HepG2 (cell line): Measurements from ENCODE around the gene CDH13. TPM values are rescaled to one million over a fixed set of nuclear protein-coding genes. Genes with fewer than 3 reads are reported as not detected.

Experiments
- ATM ChIP-seq: fragments of 450-650 bp; IDR thresholded peaks from 2 replicates; pipeline ENCODE4 v1.7.1; 2017; ENCODE audit warnings: mild to moderate bottlenecking, borderline replicate concordance
- GMEB2 ChIP-seq: IDR thresholded peaks from 2 replicates; pipeline ENCODE4 v1.6.1; 2016; ENCODE audit warnings: missing biosample characterization, missing genetic modification reagents, low read depth
- HDAC6 ChIP-seq: fragments of 200-600 bp; sonication (generic); IDR thresholded peaks from 2 replicates; pipeline ENCODE4 v1.7.0; 2017; ENCODE audit warnings: mild to moderate bottlenecking, antibody characterized with exemption, low read length, low read depth
- HNRNPK ChIP-seq: fragments of 200-400 bp; formaldehyde crosslinking; IDR thresholded peaks from 2 replicates; pipeline ENCODE4 v1.6.1; 2018; ENCODE audit warnings: low read length, low read depth, moderate library complexity, mild to moderate bottlenecking; ENCODE audit not compliant: poor library complexity, severe bottlenecking
- KLF16 ChIP-seq, 2 experiments: sonication (generic) in 1 of 2; formaldehyde crosslinking in 1 of 2; IDR thresholded peaks; 2 replicates each; pipeline versions ENCODE4 v1.6.1 to v1.8.0; 2016 to 2023; ENCODE audit warnings: missing genetic modification reagents in 2 of 2, missing compliant biosample characterization in 1 of 2
- MIER2 ChIP-seq: IDR thresholded peaks from 2 replicates; pipeline ENCODE4 v1.6.1; 2016; ENCODE audit warnings: missing biosample characterization, missing genetic modification reagents
- MTA1 ChIP-seq: sonication (generic); formaldehyde crosslinking; IDR thresholded peaks from 2 replicates; pipeline ENCODE4 v1.4.0; 2020; ENCODE audit warnings: missing genetic modification reagents, mild to moderate bottlenecking, borderline replicate concordance
- MYPOP ChIP-seq: sonication (generic); formaldehyde crosslinking; IDR thresholded peaks from 2 replicates; pipeline ENCODE4 v1.8.1; 2023; ENCODE audit warnings: mild to moderate bottlenecking, moderate library complexity, missing genetic modification reagents
- NBN ChIP-seq: fragments of 450-650 bp; conservative IDR thresholded peaks from 2 replicates; pipeline ENCODE4 v1.6.1; 2017
- NFKB2 ChIP-seq: sonication (generic); formaldehyde crosslinking; IDR thresholded peaks from 2 replicates; pipeline ENCODE4 v1.4.0; 2020; ENCODE audit warnings: missing genetic modification reagents, borderline replicate concordance
- NFYB ChIP-seq: sonication (generic); formaldehyde crosslinking; IDR thresholded peaks from 2 replicates; pipeline ENCODE4 v1.4.0; 2020; ENCODE audit warnings: missing genetic modification reagents
- PAWR ChIP-seq: sonication (generic); formaldehyde crosslinking; IDR thresholded peaks from 2 replicates; pipeline ENCODE4 v1.4.0; 2020; ENCODE audit warnings: missing genetic modification reagents, mild to moderate bottlenecking, borderline replicate concordance
- POLR2AphosphoS5 ChIP-seq: IDR thresholded peaks from 2 replicates; pipeline ENCODE4 v1.6.1; 2012; ENCODE audit warnings: low read depth, low read length
- ZC3H4 ChIP-seq: sonication (generic); formaldehyde crosslinking; IDR thresholded peaks from 2 replicates; pipeline ENCODE4 v1.4.0; 2020; ENCODE audit warnings: missing genetic modification reagents, borderline replicate concordance
- ZNF317 ChIP-seq: sonication (generic); formaldehyde crosslinking; IDR thresholded peaks from 2 replicates; pipeline ENCODE4 v1.5.0; 2020; ENCODE audit warnings: mild to moderate bottlenecking, missing genetic modification reagents
- ZNF350 ChIP-seq: sonication (generic); formaldehyde crosslinking; IDR thresholded peaks from 2 replicates; pipeline ENCODE4 v1.4.0; 2020; ENCODE audit warnings: mild to moderate bottlenecking, low read depth, missing genetic modification reagents, borderline replicate concordance
- ZNF570 ChIP-seq: sonication (generic); formaldehyde crosslinking; IDR thresholded peaks from 2 replicates; pipeline ENCODE4 v1.4.0; 2020; ENCODE audit warnings: mild to moderate bottlenecking, missing genetic modification reagents, borderline replicate concordance
- ZNF619 ChIP-seq: sonication (generic); formaldehyde crosslinking; IDR thresholded peaks from 2 replicates; pipeline ENCODE4 v1.4.0; 2020; ENCODE audit warnings: mild to moderate bottlenecking, missing genetic modification reagents
- polyA plus RNA-seq, 8 experiments: library from polyadenylated mRNA; depleted of rRNA in 3 of 8; stranded (reverse) in 7 of 8; unstranded in 1 of 8; fragments of >200 nt; fragmentation: Illumina TruSeq in 4 of 8; extraction: Trizol in 4 of 8; gene quantifications; 2 replicates each; pipeline versions ENCODE4 v1.2.1 to v1.2.3, GENCODE V29; 2011 to 2016; ENCODE audit warnings: low read depth in 4 of 8, missing spikeins in 1 of 8, mixed read lengths in 1 of 8; ENCODE audit not compliant: insufficient read depth in 1 of 8
- total RNA-seq, 5 experiments: library from RNA; depleted of rRNA; stranded (reverse); fragments of >200 nt; fragmentation: Illumina TruSeq; extraction: Trizol; gene quantifications; 2 replicates each; pipeline ENCODE4 v1.2.3, GENCODE V29; 2016; ENCODE audit warnings: low read depth in 1 of 5
- TF ChIP-seq, protein P1 (sequence below): IDR thresholded peaks from 2 replicates; pipeline ENCODE4 v1.6.1; 2016; ENCODE audit warnings: low read depth
- TF ChIP-seq, protein P2 (sequence below): sonication (generic); formaldehyde crosslinking; IDR thresholded peaks from 2 replicates; pipeline ENCODE4 v1.4.0; 2020; ENCODE audit warnings: missing genetic modification reagents
- TF ChIP-seq, protein P3 (sequence below): IDR thresholded peaks from 2 replicates; pipeline ENCODE4 v1.6.1; 2016; ENCODE audit warnings: missing genetic modification reagents, missing compliant biosample characterization

Gene CDH13
- total and polyA plus RNA-seq, 2 of the 13 experiments (the other 11 are each of a cell fraction or from before 2014, with no cell fraction given), result not detected

- TF ChIP-seq, protein P1, sequence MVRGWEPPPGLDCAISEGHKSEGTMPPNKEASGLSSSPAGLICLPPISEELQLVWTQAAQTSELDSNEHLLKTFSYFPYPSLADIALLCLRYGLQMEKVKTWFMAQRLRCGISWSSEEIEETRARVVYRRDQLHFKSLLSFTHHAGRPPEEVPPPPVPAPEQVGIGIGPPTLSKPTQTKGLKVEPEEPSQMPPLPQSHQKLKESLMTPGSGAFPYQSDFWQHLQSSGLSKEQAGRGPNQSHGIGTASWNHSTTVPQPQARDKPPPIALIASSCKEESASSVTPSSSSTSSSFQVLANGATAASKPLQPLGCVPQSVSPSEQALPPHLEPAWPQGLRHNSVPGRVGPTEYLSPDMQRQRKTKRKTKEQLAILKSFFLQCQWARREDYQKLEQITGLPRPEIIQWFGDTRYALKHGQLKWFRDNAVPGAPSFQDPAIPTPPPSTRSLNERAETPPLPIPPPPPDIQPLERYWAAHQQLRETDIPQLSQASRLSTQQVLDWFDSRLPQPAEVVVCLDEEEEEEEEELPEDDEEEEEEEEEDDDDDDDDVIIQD, result peak; percentile 34; the same call in 1 of the 2 replicates
- TF ChIP-seq NBN (no peak), NFKB2 (CRISPR knock-in tag) (no peak), MTA1 (CRISPR knock-in tag) (peak; percentile 72; the same call in 1 of the 2 replicates), KLF16 (CRISPR knock-in tag; IDR thresholded peaks at IDR 0.05) (no peak; a peak in 1 of 4 replicates), HDAC6 (no peak), MIER2 (CRISPR knock-in tag) (no peak), GMEB2 (CRISPR knock-in tag) (no peak), ZNF619 (CRISPR knock-in tag) (no peak), ZC3H4 (CRISPR knock-in tag) (no peak), POLR2AphosphoS5 (no peak), PAWR (CRISPR knock-in tag) (no peak), ZNF570 (CRISPR knock-in tag) (no peak), MYPOP (CRISPR knock-in tag) (0 out of 2 replicates have a peak, but pooled peaks have one; percentile 43), NFYB (CRISPR knock-in tag) (no peak), ATM (no peak), ZNF317 (CRISPR knock-in tag) (peak; percentile 40; the same call in 1 of the 2 replicates), ZNF350 (CRISPR knock-in tag) (peak; percentile 44; the same call in 1 of the 2 replicates), HNRNPK (no peak)
- TF ChIP-seq, protein P2, sequence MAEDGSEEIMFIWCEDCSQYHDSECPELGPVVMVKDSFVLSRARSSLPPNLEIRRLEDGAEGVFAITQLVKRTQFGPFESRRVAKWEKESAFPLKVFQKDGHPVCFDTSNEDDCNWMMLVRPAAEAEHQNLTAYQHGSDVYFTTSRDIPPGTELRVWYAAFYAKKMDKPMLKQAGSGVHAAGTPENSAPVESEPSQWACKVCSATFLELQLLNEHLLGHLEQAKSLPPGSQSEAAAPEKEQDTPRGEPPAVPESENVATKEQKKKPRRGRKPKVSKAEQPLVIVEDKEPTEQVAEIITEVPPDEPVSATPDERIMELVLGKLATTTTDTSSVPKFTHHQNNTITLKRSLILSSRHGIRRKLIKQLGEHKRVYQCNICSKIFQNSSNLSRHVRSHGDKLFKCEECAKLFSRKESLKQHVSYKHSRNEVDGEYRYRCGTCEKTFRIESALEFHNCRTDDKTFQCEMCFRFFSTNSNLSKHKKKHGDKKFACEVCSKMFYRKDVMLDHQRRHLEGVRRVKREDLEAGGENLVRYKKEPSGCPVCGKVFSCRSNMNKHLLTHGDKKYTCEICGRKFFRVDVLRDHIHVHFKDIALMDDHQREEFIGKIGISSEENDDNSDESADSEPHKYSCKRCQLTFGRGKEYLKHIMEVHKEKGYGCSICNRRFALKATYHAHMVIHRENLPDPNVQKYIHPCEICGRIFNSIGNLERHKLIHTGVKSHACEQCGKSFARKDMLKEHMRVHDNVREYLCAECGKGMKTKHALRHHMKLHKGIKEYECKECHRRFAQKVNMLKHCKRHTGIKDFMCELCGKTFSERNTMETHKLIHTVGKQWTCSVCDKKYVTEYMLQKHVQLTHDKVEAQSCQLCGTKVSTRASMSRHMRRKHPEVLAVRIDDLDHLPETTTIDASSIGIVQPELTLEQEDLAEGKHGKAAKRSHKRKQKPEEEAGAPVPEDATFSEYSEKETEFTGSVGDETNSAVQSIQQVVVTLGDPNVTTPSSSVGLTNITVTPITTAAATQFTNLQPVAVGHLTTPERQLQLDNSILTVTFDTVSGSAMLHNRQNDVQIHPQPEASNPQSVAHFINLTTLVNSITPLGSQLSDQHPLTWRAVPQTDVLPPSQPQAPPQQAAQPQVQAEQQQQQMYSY (CRISPR knock-in tag), result no peak
- TF ChIP-seq, protein P3, sequence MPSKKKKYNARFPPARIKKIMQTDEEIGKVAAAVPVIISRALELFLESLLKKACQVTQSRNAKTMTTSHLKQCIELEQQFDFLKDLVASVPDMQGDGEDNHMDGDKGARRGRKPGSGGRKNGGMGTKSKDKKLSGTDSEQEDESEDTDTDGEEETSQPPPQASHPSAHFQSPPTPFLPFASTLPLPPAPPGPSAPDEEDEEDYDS (CRISPR knock-in tag), result no peak
Measured at GRCh38 chr16:83813823-83814658, 1187.3 kb downstream of the CDH13 start (continued).
